WTC11 (cell line): ENCODE data around the gene DNASE1L3. TPM values are rescaled to one million over a fixed set of nuclear protein-coding genes. Genes with fewer than 3 reads are reported as not detected.

Experiments used
- ATAC-seq: fragments of 200-7000 bp; cut with Tn5 transposase; 2 replicates; pipeline ENCODE4 v1.10.0; 2021; ENCODE audit warnings: mild to moderate bottlenecking, moderate library complexity
- CTCF ChIA-PET: fragments of 300-600 bp; sonication (Branson Sonifier 250); formaldehyde crosslinking; loops from one replicate; lab custom pipeline; 2021; ENCODE audit warnings: antibody characterized with exemption; lab: Charles Lee
- POLR2A ChIA-PET: fragments of 350-600 bp; sonication (Branson Sonifier 250); formaldehyde crosslinking; loops from one replicate; lab custom pipeline; 2021; ENCODE audit warnings: antibody characterized with exemption; lab: Charles Lee
- DNase-seq: peaks from one replicate; pipeline ENCODE4 v3.0.0; 2021; ENCODE audit warnings: low spot score
- H3K27ac Mint-ChIP-seq: 2 replicates; pipeline ENCODE4 v1.8.0; 2021; ENCODE audit warnings: mixed read lengths
- H3K27me3 Mint-ChIP-seq: 2 replicates; pipeline ENCODE4 v1.8.0; 2021; ENCODE audit warnings: low read depth, mild to moderate bottlenecking, moderate library complexity, mixed read lengths
- H3K36me3 Mint-ChIP-seq: 2 replicates; pipeline ENCODE4 v1.8.0; 2021; ENCODE audit warnings: mixed read lengths
- H3K4me1 Mint-ChIP-seq: 2 replicates; pipeline ENCODE4 v1.8.0; 2022; ENCODE audit warnings: mixed read lengths
- H3K4me3 Mint-ChIP-seq: 2 replicates; pipeline ENCODE4 v1.8.0; 2021; ENCODE audit warnings: mild to moderate bottlenecking, moderate library complexity, mixed read lengths
- H3K9me3 Mint-ChIP-seq: 2 replicates; pipeline ENCODE4 v1.8.0; 2021; ENCODE audit warnings: mixed read lengths
- ERG ChIP-seq: fragments of 250-450 bp; sonication (Bioruptor Pico); IDR thresholded peaks from 2 replicates; pipeline ENCODE4 v1.8.0; 2021; ENCODE audit warnings: mild to moderate bottlenecking
- ESRRA ChIP-seq: sonication (generic); formaldehyde crosslinking; IDR thresholded peaks from 2 replicates; pipeline ENCODE4 v1.8.1; 2022; ENCODE audit warnings: mild to moderate bottlenecking, missing genetic modification reagents, borderline replicate concordance
- ETV6 ChIP-seq: sonication (generic); formaldehyde crosslinking; IDR thresholded peaks from 2 replicates; pipeline ENCODE4 v1.8.1; 2022; ENCODE audit warnings: mild to moderate bottlenecking, missing genetic modification reagents
- FOXK1 ChIP-seq: sonication (generic); formaldehyde crosslinking; IDR thresholded peaks from 2 replicates; pipeline ENCODE4 v1.8.0; 2022; ENCODE audit warnings: mild to moderate bottlenecking, moderate library complexity, missing genetic modification reagents
- FOXP1 ChIP-seq: sonication (generic); formaldehyde crosslinking; IDR thresholded peaks from 2 replicates; pipeline ENCODE4 v1.8.0; 2022; ENCODE audit warnings: missing genetic modification reagents, mild to moderate bottlenecking, moderate library complexity, borderline replicate concordance
- GABPB1 ChIP-seq: sonication (generic); formaldehyde crosslinking; IDR thresholded peaks from 2 replicates; pipeline ENCODE4 v1.8.1; 2023; ENCODE audit warnings: mild to moderate bottlenecking, missing genetic modification reagents
- GRHL2 ChIP-seq: fragments of 250-450 bp; sonication (Bioruptor Pico); IDR thresholded peaks from 2 replicates; pipeline ENCODE4 v1.8.0; 2022; ENCODE audit warnings: mild to moderate bottlenecking, moderate library complexity; ENCODE audit not compliant: insufficient replicate concordance, severe bottlenecking
- GTF2I ChIP-seq: fragments of 250-450 bp; sonication (Bioruptor Pico); conservative IDR thresholded peaks from 2 replicates; pipeline ENCODE4 v1.4.0; 2021; ENCODE audit warnings: mild to moderate bottlenecking
- MAX ChIP-seq: sonication (generic); formaldehyde crosslinking; IDR thresholded peaks from 2 replicates; pipeline ENCODE4 v1.8.0; 2022; ENCODE audit warnings: mild to moderate bottlenecking, missing genetic modification reagents
- NFE2L1 ChIP-seq: sonication (generic); formaldehyde crosslinking; IDR thresholded peaks from 2 replicates; pipeline ENCODE4 v1.8.1; 2023; ENCODE audit warnings: missing genetic modification reagents
- PRRX2 ChIP-seq: fragments of 250-450 bp; sonication (Bioruptor Pico); IDR thresholded peaks from 2 replicates; pipeline ENCODE4 v1.8.0; 2021; ENCODE audit warnings: mild to moderate bottlenecking
- RELA ChIP-seq: sonication (generic); formaldehyde crosslinking; IDR thresholded peaks from 2 replicates; pipeline ENCODE4 v1.8.1; 2022; ENCODE audit warnings: missing genetic modification reagents, mild to moderate bottlenecking, borderline replicate concordance
- TCF7 ChIP-seq: sonication (generic); formaldehyde crosslinking; IDR thresholded peaks from 2 replicates; pipeline ENCODE4 v1.8.0; 2022; ENCODE audit warnings: mild to moderate bottlenecking, low read depth, missing genetic modification reagents, moderate library complexity
- TEAD4 ChIP-seq: sonication (generic); formaldehyde crosslinking; IDR thresholded peaks from 2 replicates; pipeline ENCODE4 v1.8.0; 2022; ENCODE audit warnings: mild to moderate bottlenecking, missing genetic modification reagents
- USF2 ChIP-seq: sonication (generic); formaldehyde crosslinking; IDR thresholded peaks from 2 replicates; pipeline ENCODE4 v1.8.1; 2023; ENCODE audit warnings: mild to moderate bottlenecking, missing genetic modification reagents, moderate library complexity
- ZBTB21 ChIP-seq: sonication (generic); formaldehyde crosslinking; IDR thresholded peaks from 2 replicates; pipeline ENCODE4 v1.8.1; 2023; ENCODE audit warnings: mild to moderate bottlenecking, missing genetic modification reagents, borderline replicate concordance
- ZMAT4 ChIP-seq: fragments of 250-450 bp; sonication (Bioruptor Pico); IDR thresholded peaks from 2 replicates; pipeline ENCODE4 v1.9.0; 2021; ENCODE audit warnings: mild to moderate bottlenecking
- ZNF281 ChIP-seq: sonication (generic); formaldehyde crosslinking; IDR thresholded peaks from 2 replicates; pipeline ENCODE4 v1.8.0; 2023; ENCODE audit warnings: mild to moderate bottlenecking, missing genetic modification reagents
- total RNA-seq: library from RNA; stranded (reverse); gene quantifications from 3 replicates; pipeline ENCODE4 v1.2.3, GENCODE V29; 2021
- TF ChIP-seq, protein P1 (sequence below): sonication (generic); formaldehyde crosslinking; IDR thresholded peaks from 2 replicates; pipeline ENCODE4 v1.8.0; 2022; ENCODE audit warnings: mild to moderate bottlenecking, missing genetic modification reagents
- TF ChIP-seq, protein P2 (sequence below): sonication (generic); formaldehyde crosslinking; IDR thresholded peaks from 2 replicates; pipeline ENCODE4 v1.8.1; 2022; ENCODE audit warnings: low read depth, mild to moderate bottlenecking, moderate library complexity, missing genetic modification reagents, borderline replicate concordance
- TF ChIP-seq, protein P3 (sequence below): sonication (generic); formaldehyde crosslinking; IDR thresholded peaks from 2 replicates; pipeline ENCODE4 v1.8.1; 2022; ENCODE audit warnings: low read depth, missing genetic modification reagents, borderline replicate concordance
- TF ChIP-seq, protein P4 (sequence below): sonication (generic); formaldehyde crosslinking; IDR thresholded peaks from 2 replicates; pipeline ENCODE4 v1.8.0; 2022; ENCODE audit warnings: mild to moderate bottlenecking, missing genetic modification reagents

DNASE1L3 gene
- total RNA-seq, 1 experiment from 2014 or later: not detected

- POLR2A ChIA-PET: interaction anchor here (0.7 to 1.0 kb wide), 3 partner anchors 23 to 328 kb away, joined by 3 read pairs; partner anchors contain the start of genes HTD2 and RPP14
- no peak overlapping the region for H3K27ac Mint-ChIP-seq
Observed at GRCh38 chr3:58237941-58238681, 27.3 kb upstream of the DNASE1L3 start.

More at GRCh38 chr3:58237941-58238681, 27.3 kb upstream of the DNASE1L3 start:
- H3K27me3 Mint-ChIP-seq: peaks cover 53% of the 10 kb centered on the region
- H3K9me3 Mint-ChIP-seq: no peaks in the 10 kb centered on the region
- peak overlapping the region; percentile 89 for H3K4me3 Mint-ChIP-seq
- DNase-seq: peak; percentile 54
- peaks cover 11% of the 10 kb centered on the region for H3K4me1 Mint-ChIP-seq
- TF ChIP-seq PRRX2: no peak
- TF ChIP-seq FOXK1: 0 out of 2 replicates have a peak, but pooled peaks have one; percentile 16
- no peak for TF ChIP-seq ERG (CRISPR knock-in tag)
- TF ChIP-seq FOXP1 (CRISPR knock-in tag): peak; percentile 63; the same call in 1 of the 2 replicates
- TF ChIP-seq ESRRA (CRISPR knock-in tag): 0 out of 2 replicates have a peak, but pooled peaks have one; percentile 55
- TF ChIP-seq, protein P1, sequence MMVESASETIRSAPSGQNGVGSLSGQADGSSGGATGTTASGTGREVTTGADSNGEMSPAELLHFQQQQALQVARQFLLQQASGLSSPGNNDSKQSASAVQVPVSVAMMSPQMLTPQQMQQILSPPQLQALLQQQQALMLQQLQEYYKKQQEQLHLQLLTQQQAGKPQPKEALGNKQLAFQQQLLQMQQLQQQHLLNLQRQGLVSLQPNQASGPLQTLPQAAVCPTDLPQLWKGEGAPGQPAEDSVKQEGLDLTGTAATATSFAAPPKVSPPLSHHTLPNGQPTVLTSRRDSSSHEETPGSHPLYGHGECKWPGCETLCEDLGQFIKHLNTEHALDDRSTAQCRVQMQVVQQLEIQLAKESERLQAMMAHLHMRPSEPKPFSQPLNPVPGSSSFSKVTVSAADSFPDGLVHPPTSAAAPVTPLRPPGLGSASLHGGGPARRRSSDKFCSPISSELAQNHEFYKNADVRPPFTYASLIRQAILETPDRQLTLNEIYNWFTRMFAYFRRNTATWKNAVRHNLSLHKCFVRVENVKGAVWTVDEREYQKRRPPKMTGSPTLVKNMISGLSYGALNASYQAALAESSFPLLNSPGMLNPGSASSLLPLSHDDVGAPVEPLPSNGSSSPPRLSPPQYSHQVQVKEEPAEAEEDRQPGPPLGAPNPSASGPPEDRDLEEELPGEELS (CRISPR knock-in tag): 0 out of 2 replicates have a peak, but pooled peaks have one; percentile 56
- no peak for TF ChIP-seq TEAD4 (CRISPR knock-in tag)
- TF ChIP-seq NFE2L1 (CRISPR knock-in tag): peak; percentile 75
- no peak for TF ChIP-seq ZMAT4 (CRISPR knock-in tag)
- TF ChIP-seq USF2 (CRISPR knock-in tag): 0 out of 2 replicates have a peak, but pooled peaks have one; percentile 9
- TF ChIP-seq GRHL2 (CRISPR knock-in tag): no peak
- TF ChIP-seq TCF7 (CRISPR knock-in tag): no peak
- TF ChIP-seq MAX (CRISPR knock-in tag): peak; percentile 94
- TF ChIP-seq GABPB1 (CRISPR knock-in tag): 0 out of 2 replicates have a peak, but pooled peaks have one; percentile 23
- TF ChIP-seq GTF2I (CRISPR knock-in tag): no peak
- TF ChIP-seq, protein P2, sequence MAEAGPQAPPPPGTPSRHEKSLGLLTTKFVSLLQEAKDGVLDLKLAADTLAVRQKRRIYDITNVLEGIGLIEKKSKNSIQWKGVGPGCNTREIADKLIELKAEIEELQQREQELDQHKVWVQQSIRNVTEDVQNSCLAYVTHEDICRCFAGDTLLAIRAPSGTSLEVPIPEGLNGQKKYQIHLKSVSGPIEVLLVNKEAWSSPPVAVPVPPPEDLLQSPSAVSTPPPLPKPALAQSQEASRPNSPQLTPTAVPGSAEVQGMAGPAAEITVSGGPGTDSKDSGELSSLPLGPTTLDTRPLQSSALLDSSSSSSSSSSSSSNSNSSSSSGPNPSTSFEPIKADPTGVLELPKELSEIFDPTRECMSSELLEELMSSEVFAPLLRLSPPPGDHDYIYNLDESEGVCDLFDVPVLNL (CRISPR knock-in tag): no peak
- no peak for TF ChIP-seq RELA (CRISPR knock-in tag)
- peak; percentile 74; the same call in 1 of the 2 replicates for TF ChIP-seq ETV6 (CRISPR knock-in tag)
- 0 out of 2 replicates have a peak, but pooled peaks have one; percentile 56 for TF ChIP-seq ZNF281
- TF ChIP-seq, protein P3, sequence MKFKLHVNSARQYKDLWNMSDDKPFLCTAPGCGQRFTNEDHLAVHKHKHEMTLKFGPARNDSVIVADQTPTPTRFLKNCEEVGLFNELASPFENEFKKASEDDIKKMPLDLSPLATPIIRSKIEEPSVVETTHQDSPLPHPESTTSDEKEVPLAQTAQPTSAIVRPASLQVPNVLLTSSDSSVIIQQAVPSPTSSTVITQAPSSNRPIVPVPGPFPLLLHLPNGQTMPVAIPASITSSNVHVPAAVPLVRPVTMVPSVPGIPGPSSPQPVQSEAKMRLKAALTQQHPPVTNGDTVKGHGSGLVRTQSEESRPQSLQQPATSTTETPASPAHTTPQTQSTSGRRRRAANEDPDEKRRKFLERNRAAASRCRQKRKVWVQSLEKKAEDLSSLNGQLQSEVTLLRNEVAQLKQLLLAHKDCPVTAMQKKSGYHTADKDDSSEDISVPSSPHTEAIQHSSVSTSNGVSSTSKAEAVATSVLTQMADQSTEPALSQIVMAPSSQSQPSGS (CRISPR knock-in tag): no peak
- peak; percentile 62; the same call in 1 of the 2 replicates for TF ChIP-seq ZBTB21 (CRISPR knock-in tag)
- TF ChIP-seq, protein P4, sequence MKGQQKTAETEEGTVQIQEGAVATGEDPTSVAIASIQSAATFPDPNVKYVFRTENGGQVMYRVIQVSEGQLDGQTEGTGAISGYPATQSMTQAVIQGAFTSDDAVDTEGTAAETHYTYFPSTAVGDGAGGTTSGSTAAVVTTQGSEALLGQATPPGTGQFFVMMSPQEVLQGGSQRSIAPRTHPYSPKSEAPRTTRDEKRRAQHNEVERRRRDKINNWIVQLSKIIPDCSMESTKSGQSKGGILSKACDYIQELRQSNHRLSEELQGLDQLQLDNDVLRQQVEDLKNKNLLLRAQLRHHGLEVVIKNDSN (CRISPR knock-in tag): peak; percentile 56; the same call in 1 of the 2 replicates
- CTCF ChIA-PET: interaction anchor here (0.7 to 4.2 kb wide), 9 partner anchors 20 to 1302 kb away, joined by 3 to 37 read pairs (median 5); partner anchors contain the start of genes HTD2 and RPP14
- H3K36me3 Mint-ChIP-seq: no peaks in the 10 kb centered on the region
- ATAC-seq: peak; percentile 3
